ENCODE data around the gene PANX2.

- TF ChIP-seq CTCF (IDR thresholded peaks at IDR 0.05) (no peak), POLR2A (IDR thresholded peaks at IDR 0.05) (no peak)
These were observed 45.5 kb upstream of the PANX2 start for GRCh38 chr22:50125029-50125428.
